Measurements from ENCODE around the gene ZNF140. TPM values are rescaled to one million over a fixed set of nuclear protein-coding genes. Genes with fewer than 3 reads are reported as not detected.

ZNF140 gene
- polyA plus RNA-seq, 3 donors, result 6.2 to 11.8 (median 6.3) TPM

GRCh38 chr12:133130038-133130807, 49.5 kb downstream of the ZNF140 start, which contains the start of the genes ZNF10 and ZNF891:
ZNF10 (plus strand) TSS chr12:133130627; CDS start chr12:133144493, 13,866 bp downstream.
ZNF891 (minus strand) TSS chr12:133130274; CDS start chr12:133121918, 8,356 bp downstream.
- no peaks in the 10 kb centered on the region for H3K27me3 ChIP-seq (ENCODE audit: control insufficient read depth in 2 of 2, insufficient read depth in 2 of 2, low read length in 2 of 2)
- Mint-ChIP-seq H3K9me3 (peaks cover 39 to 98% (median 86%) of the 10 kb centered on the region in 7 donors), H3K27ac (peak within 1 kb of the TSS; percentile 88 to 97 (median 95)), H3K27me3 (ENCODE audit: low read depth in 3 of 3) (peaks cover 0 to 3% (median 1%) of the 10 kb centered on the region in 3 donors), H3K36me3 (peaks cover 13 to 31% of the 10 kb centered on the region in 2 donors), H3K4me3 (peak within 1 kb of the TSS; percentile 86 to 92), H3K4me1 (peaks cover 15% of the 10 kb centered on the region)
- peak; percentile 81 to 93 (median 87) for DNase-seq
- peaks cover 64 to 80% of the 10 kb centered on the region in 2 donors for H3K9me3 ChIP-seq (replicated peaks in 1 of 2; ENCODE audit: control insufficient read depth in 1 of 2, insufficient read depth in 1 of 2, low read length in 2 of 2)
- H3K9ac ChIP-seq (ENCODE audit: insufficient read depth, low read length, poor library complexity, severe bottlenecking), result peak within 1 kb of the TSS; percentile 85
- TF ChIP-seq CTCF (IDR thresholded peaks at IDR 0.05), result no peak
- intact Hi-C loops (cut with micrococcal nuclease), result loop anchor here (1.0 to 5.0 kb wide), 6 partner anchors 49 to 144 kb away; partner anchors contain the start of genes ZNF140 (in 2 of the 2), ZNF268 (in 2 of the 2), ZNF84 (in 2 of the 2) and ZNF26 (in 1 of the 2)
- peak within 1 kb of the TSS; percentile 90 for H2AFZ ChIP-seq (ENCODE audit: insufficient read depth, low read depth, low read length, poor library complexity, severe bottlenecking)
- peaks cover 0 to 29% of the 10 kb centered on the region in 2 donors for H3K36me3 ChIP-seq (replicated peaks in 1 of 2; ENCODE audit: control insufficient read depth in 1 of 2, insufficient read depth in 2 of 2, low read length in 2 of 2)
- H3K27ac ChIP-seq (ENCODE audit: low read depth in 1 of 2, low read length in 2 of 2), result peak within 1 kb of the TSS; percentile 83 to 88
- H4K20me1 ChIP-seq (ENCODE audit: insufficient read depth, low read length), result no peaks in the 10 kb centered on the region
- no peaks in the 10 kb centered on the region for H3K79me2 ChIP-seq (ENCODE audit: insufficient read depth, low read length)
- H3K4me2 ChIP-seq (replicated peaks; ENCODE audit: extremely low read depth, low read length, poor library complexity, severe bottlenecking), result peak within 1 kb of the TSS; percentile 78
- H3K4me1 ChIP-seq (ENCODE audit: control insufficient read depth in 1 of 2, insufficient read depth in 2 of 2, low read length in 2 of 2), result peaks cover 14% of the 10 kb centered on the region in 2 donors
- under 1% methylated on average over 74 of the region's 87 CpGs for WGBS (ENCODE audit: insufficient coverage)
- peak within 1 kb of the TSS; percentile 55 to 74 (median 72) for H3K4me3 ChIP-seq (replicated peaks in 1 of 3; ENCODE audit: low read depth in 2 of 3, low read length in 3 of 3)

GRCh38 chr12:133130808-133131128, 50.0 kb downstream of the ZNF140 start:
- Histone ChIP-seq H3K79me2 (ENCODE audit: insufficient read depth, low read length) (no peaks in the 10 kb centered on the region), H3K4me1 (ENCODE audit: control insufficient read depth in 1 of 2, insufficient read depth in 2 of 2, low read length in 2 of 2) (peaks cover 14% of the 10 kb centered on the region in 2 donors), H3K9me3 (replicated peaks in 1 of 2; ENCODE audit: control insufficient read depth in 1 of 2, insufficient read depth in 1 of 2, low read length in 2 of 2) (peaks cover 64 to 80% of the 10 kb centered on the region in 2 donors), H3K27me3 (ENCODE audit: control insufficient read depth in 2 of 2, insufficient read depth in 2 of 2, low read length in 2 of 2) (no peaks in the 10 kb centered on the region), H3K4me3 (replicated peaks in 1 of 3; ENCODE audit: low read depth in 2 of 3, low read length in 3 of 3) (peak overlapping the region; percentile 55 to 74 (median 60)), H4K20me1 (ENCODE audit: insufficient read depth, low read length) (no peaks in the 10 kb centered on the region), H2AFZ (ENCODE audit: insufficient read depth, low read depth, low read length, poor library complexity, severe bottlenecking) (peak overlapping the region; percentile 90), H3K9ac (ENCODE audit: insufficient read depth, low read length, poor library complexity, severe bottlenecking) (peak overlapping the region; percentile 85), H3K27ac (ENCODE audit: low read depth in 1 of 2, low read length in 2 of 2) (peak overlapping the region; percentile 83 to 88), H3K4me2 (replicated peaks; ENCODE audit: extremely low read depth, low read length, poor library complexity, severe bottlenecking) (peak overlapping the region; percentile 78), H3K36me3 (replicated peaks in 1 of 2; ENCODE audit: control insufficient read depth in 1 of 2, insufficient read depth in 2 of 2, low read length in 2 of 2) (peaks cover 0 to 29% of the 10 kb centered on the region in 2 donors)
- TF ChIP-seq CTCF (IDR thresholded peaks at IDR 0.05), result no peak
- intact Hi-C loops (cut with micrococcal nuclease), result loop anchor here (1.0 to 5.0 kb wide), 6 partner anchors 50 to 144 kb away; partner anchors contain the start of genes ZNF140 (in 2 of the 2), ZNF268 (in 2 of the 2), ZNF84 (in 2 of the 2) and ZNF26 (in 1 of the 2)
- no peak for DNase-seq
- peak overlapping the region; percentile 86 to 92 for H3K4me3 Mint-ChIP-seq
- no CpG with 5 or more reads among the region's 17 CpGs for WGBS (ENCODE audit: insufficient coverage)
- H3K4me1 Mint-ChIP-seq, result peaks cover 15% of the 10 kb centered on the region
- peaks cover 12 to 31% of the 10 kb centered on the region in 2 donors for H3K36me3 Mint-ChIP-seq
- H3K27ac Mint-ChIP-seq, result peak overlapping the region; percentile 88 to 97 (median 95)
- H3K27me3 Mint-ChIP-seq (ENCODE audit: low read depth in 3 of 3), result peaks cover 0 to 3% (median 1%) of the 10 kb centered on the region in 3 donors
- H3K9me3 Mint-ChIP-seq, result peaks cover 37 to 98% (median 86%) of the 10 kb centered on the region in 7 donors

Measured in CD14-positive monocyte (primary cell).